Panc1 (cell line): Measurements from ENCODE around the gene RFFL. TPM values are rescaled to one million over a fixed set of nuclear protein-coding genes. Genes with fewer than 3 reads are reported as not detected.

ENCODE experiments used
- ATAC-seq: fragments of 200-7000 bp; cut with Tn5 transposase; 2 replicates; pipeline ENCODE4 v1.9.1; 2020; ENCODE audit warnings: mild to moderate bottlenecking, moderate library complexity
- BruUV-seq: library from RNA; stranded (reverse); fragments of 400-500 nt; replicated peaks from 2 replicates; lab custom pipeline; 2021; lab: Mats Ljungman, UMichigan
- CTCF ChIA-PET: fragments of 300-600 bp; sonication (Branson Sonifier 250); formaldehyde crosslinking; loops from one replicate; lab custom pipeline; 2022; ENCODE audit warnings: antibody characterized with exemption; lab: Charles Lee
- POLR2A ChIA-PET: fragments of 300-600 bp; sonication (Branson Sonifier 250); formaldehyde crosslinking; loops from one replicate; lab custom pipeline; 2022; ENCODE audit warnings: antibody characterized with exemption; lab: Charles Lee
- DNase-seq: peaks from one replicate; pipeline ENCODE4 v3.0.0-alpha.2; 2010; ENCODE audit warnings: low read depth, low spot score
- H3K27ac ChIP-seq: 2 replicates; pipeline ENCODE4 v1.5.1; 2011; ENCODE audit warnings: mild to moderate bottlenecking, low read length, inconsistent platforms
- H3K27me3 ChIP-seq: fragments of 200-500 bp; sonication (Bioruptor generic); 2 replicates; pipeline ENCODE4 v1.6.0; 2014; ENCODE audit warnings: low read length, inconsistent platforms; ENCODE audit not compliant: control insufficient read depth, insufficient read depth
- H3K36me3 ChIP-seq: fragments of 200-500 bp; sonication (Bioruptor generic); 2 replicates; pipeline ENCODE4 v1.5.1; 2014; ENCODE audit warnings: inconsistent platforms, mild to moderate bottlenecking, low read length, moderate library complexity; ENCODE audit not compliant: control insufficient read depth, insufficient read depth
- H3K4me1 ChIP-seq: 2 replicates; pipeline ENCODE4 v1.5.1; 2011; ENCODE audit warnings: inconsistent platforms, mild to moderate bottlenecking, low read length, moderate library complexity; ENCODE audit not compliant: control insufficient read depth, insufficient read depth
- H3K4me3 ChIP-seq, 2 experiments: 2 replicates each; pipeline ENCODE4 v1.5.1; 2011 to 2012; ENCODE audit warnings: low read depth in 2 of 2, low read length in 2 of 2, mild to moderate bottlenecking in 2 of 2, inconsistent platforms in 1 of 2, moderate library complexity in 1 of 2
- H3K9me3 ChIP-seq: fragments of 200-500 bp; sonication (Bioruptor generic); 2 replicates; pipeline ENCODE4 v1.5.1; 2014; ENCODE audit warnings: low read depth, mild to moderate bottlenecking, inconsistent platforms, low read length, moderate library complexity; ENCODE audit not compliant: control insufficient read depth, insufficient read depth
- POLR2AphosphoS5 ChIP-seq: IDR thresholded peaks from 2 replicates; pipeline ENCODE4 v1.6.1; 2012; ENCODE audit warnings: mild to moderate bottlenecking, low read depth, low read length, moderate library complexity
- SIN3A ChIP-seq: IDR thresholded peaks from 2 replicates; pipeline ENCODE4 v1.6.1; 2012; ENCODE audit warnings: low read depth, mild to moderate bottlenecking, low read length, moderate library complexity, borderline replicate concordance; ENCODE audit not compliant: insufficient read depth
- TCF7L2 ChIP-seq: IDR thresholded peaks from 2 replicates; pipeline ENCODE4 v1.6.1; 2011; ENCODE audit warnings: mild to moderate bottlenecking, low read depth, low read length, inconsistent platforms
- in situ Hi-C: cut with HindIII; loops from 2 replicates; pipeline ENCODE4 v1.10.0; 2016; ENCODE audit warnings: low sequenced_read_pairs, low pct_unique_long_range_greater_than_20kb
- intact Hi-C: fragments of 100-400 bp; cut with micrococcal nuclease; formaldehyde crosslinking; loops from one replicate; pipeline ENCODE4 v1.10.0; 2022; ENCODE audit not compliant: unreplicated experiment
- total RNA-seq: library from RNA; stranded (reverse); gene quantifications from one replicate; pipeline ENCODE4 v1.2.1, GENCODE V29; 2021; ENCODE audit not compliant: unreplicated experiment
- TF ChIP-seq, protein P1 (sequence below), 2 experiments: IDR thresholded peaks; 2 replicates each; pipeline ENCODE4 v1.6.1; 2011 to 2012; ENCODE audit warnings: low read depth in 2 of 2, control low read depth in 1 of 2, low read length in 1 of 2, mild to moderate bottlenecking in 1 of 2, moderate library complexity in 1 of 2; ENCODE audit not compliant: insufficient read depth in 1 of 2
- TF ChIP-seq, protein P2 (sequence below): fragments of 450-650 bp; IDR thresholded peaks from 2 replicates; pipeline ENCODE4 v1.5.1; 2017; ENCODE audit warnings: mild to moderate bottlenecking

Gene RFFL
- total RNA-seq, 1 experiment from 2014 or later, result 38.4 TPM

DNA sequence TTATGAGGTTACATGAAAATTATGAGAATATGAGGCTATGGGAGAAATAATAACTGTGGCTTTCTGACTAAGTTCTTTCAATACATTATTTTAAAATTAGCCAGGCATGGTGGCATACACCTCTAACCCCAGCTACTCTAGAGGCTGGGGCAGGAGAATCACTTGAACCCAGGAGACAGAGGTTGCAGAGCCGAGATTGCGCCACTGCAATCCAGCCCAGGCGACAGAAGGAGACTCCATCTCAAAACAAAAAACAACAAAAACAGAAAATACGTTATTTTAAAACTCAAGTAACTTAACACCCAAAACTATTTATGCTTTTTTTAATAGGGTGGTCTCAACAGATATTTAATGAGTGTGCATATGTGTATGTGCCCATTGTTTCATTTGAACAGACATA, 2.4 kb upstream of the RFFL start:
- BruUV-seq, result no TSS peak
- H3K9me3 ChIP-seq, result no peaks in the 10 kb centered on the region
- no peak overlapping the region for H3K27ac ChIP-seq
- intact Hi-C loops, result no loop called here
- peaks cover 30% of the 10 kb centered on the region for H3K4me1 ChIP-seq
- TF ChIP-seq, protein P1, sequence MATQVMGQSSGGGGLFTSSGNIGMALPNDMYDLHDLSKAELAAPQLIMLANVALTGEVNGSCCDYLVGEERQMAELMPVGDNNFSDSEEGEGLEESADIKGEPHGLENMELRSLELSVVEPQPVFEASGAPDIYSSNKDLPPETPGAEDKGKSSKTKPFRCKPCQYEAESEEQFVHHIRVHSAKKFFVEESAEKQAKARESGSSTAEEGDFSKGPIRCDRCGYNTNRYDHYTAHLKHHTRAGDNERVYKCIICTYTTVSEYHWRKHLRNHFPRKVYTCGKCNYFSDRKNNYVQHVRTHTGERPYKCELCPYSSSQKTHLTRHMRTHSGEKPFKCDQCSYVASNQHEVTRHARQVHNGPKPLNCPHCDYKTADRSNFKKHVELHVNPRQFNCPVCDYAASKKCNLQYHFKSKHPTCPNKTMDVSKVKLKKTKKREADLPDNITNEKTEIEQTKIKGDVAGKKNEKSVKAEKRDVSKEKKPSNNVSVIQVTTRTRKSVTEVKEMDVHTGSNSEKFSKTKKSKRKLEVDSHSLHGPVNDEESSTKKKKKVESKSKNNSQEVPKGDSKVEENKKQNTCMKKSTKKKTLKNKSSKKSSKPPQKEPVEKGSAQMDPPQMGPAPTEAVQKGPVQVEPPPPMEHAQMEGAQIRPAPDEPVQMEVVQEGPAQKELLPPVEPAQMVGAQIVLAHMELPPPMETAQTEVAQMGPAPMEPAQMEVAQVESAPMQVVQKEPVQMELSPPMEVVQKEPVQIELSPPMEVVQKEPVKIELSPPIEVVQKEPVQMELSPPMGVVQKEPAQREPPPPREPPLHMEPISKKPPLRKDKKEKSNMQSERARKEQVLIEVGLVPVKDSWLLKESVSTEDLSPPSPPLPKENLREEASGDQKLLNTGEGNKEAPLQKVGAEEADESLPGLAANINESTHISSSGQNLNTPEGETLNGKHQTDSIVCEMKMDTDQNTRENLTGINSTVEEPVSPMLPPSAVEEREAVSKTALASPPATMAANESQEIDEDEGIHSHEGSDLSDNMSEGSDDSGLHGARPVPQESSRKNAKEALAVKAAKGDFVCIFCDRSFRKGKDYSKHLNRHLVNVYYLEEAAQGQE (IDR thresholded peaks at IDR 0.05; ENCODE audit: insufficient read depth in 1 of 2, low read depth in 2 of 2, low read length in 1 of 2), result no peak
- TF ChIP-seq, protein P2, sequence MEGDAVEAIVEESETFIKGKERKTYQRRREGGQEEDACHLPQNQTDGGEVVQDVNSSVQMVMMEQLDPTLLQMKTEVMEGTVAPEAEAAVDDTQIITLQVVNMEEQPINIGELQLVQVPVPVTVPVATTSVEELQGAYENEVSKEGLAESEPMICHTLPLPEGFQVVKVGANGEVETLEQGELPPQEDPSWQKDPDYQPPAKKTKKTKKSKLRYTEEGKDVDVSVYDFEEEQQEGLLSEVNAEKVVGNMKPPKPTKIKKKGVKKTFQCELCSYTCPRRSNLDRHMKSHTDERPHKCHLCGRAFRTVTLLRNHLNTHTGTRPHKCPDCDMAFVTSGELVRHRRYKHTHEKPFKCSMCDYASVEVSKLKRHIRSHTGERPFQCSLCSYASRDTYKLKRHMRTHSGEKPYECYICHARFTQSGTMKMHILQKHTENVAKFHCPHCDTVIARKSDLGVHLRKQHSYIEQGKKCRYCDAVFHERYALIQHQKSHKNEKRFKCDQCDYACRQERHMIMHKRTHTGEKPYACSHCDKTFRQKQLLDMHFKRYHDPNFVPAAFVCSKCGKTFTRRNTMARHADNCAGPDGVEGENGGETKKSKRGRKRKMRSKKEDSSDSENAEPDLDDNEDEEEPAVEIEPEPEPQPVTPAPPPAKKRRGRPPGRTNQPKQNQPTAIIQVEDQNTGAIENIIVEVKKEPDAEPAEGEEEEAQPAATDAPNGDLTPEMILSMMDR, result no peak
- no peak for TF ChIP-seq POLR2AphosphoS5
- TF ChIP-seq SIN3A, result no peak
- no peak for TF ChIP-seq TCF7L2
- H3K4me3 ChIP-seq, result no peak overlapping the region
- DNase-seq (no peak), ATAC-seq (no peak)
- H3K36me3 ChIP-seq, result no peaks in the 10 kb centered on the region
- no peaks in the 10 kb centered on the region for H3K27me3 ChIP-seq
- ChIA-PET CTCF (interaction anchor here (0.7 kb wide), 1 partner anchor 428 kb away, joined by 13 read pairs; no protein-coding TSS in a partner anchor), POLR2A (no interaction called here)
- in situ Hi-C loops, result no loop called here

DNA sequence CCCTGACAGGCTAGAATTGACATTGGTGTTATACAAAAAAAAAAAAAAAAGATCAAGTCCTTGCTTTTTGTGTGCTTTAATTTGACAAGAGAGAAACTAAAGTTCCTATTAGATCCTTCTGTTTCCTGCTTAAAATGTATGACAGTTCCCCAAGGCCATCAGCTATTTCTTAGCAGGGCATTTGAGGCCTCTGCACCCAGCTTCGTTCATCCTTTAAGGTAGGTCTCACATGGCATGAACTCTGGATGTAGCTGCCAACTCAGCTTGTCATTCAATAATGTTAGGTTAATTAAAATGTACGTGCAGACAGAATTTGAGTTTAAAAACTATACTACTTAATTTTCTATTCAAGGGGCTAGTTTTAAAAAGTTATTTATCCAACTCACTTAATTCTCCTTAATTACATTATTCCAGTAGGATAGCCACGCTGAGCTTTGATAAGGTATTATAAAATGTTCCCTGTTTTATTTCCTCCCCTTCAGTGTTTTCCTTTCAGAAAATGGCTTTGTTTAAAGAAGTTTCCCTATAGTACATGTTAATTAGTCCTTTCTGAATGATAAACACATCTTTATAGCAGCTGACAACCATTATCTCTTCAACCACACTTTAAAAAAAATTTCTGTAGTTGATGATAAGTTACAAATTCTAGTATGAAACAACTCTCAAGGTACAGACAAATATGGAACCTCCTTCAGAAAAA, 1.2 kb upstream of the RFFL start:
- no peaks in the 10 kb centered on the region for H3K36me3 ChIP-seq
- no peaks in the 10 kb centered on the region for H3K27me3 ChIP-seq
- intact Hi-C loops (no loop called here), in situ Hi-C loops (no loop called here)
- H3K4me1 ChIP-seq, result peaks cover 30% of the 10 kb centered on the region
- peak overlapping the region; percentile 94 for H3K27ac ChIP-seq
- TF ChIP-seq SIN3A (no peak), TCF7L2 (no peak), POLR2AphosphoS5 (no peak)
- TF ChIP-seq, protein P1 (IDR thresholded peaks at IDR 0.05; ENCODE audit: insufficient read depth in 1 of 2, low read depth in 2 of 2, low read length in 1 of 2), result no peak
- TF ChIP-seq, protein P2, result no peak
- BruUV-seq, result no TSS peak
- POLR2A ChIA-PET, result interaction anchor here (0.7 kb wide), 1 partner anchor 22 kb away, joined by 3 read pairs; no protein-coding TSS in a partner anchor
- no peak overlapping the region for H3K4me3 ChIP-seq
- no peak for ATAC-seq
- CTCF ChIA-PET, result interaction anchor here (0.5 to 0.6 kb wide), 3 partner anchors 49 to 475 kb away, joined by 3 to 8 read pairs (median 3); no protein-coding TSS in a partner anchor
- DNase-seq, result no peak
- H3K9me3 ChIP-seq, result no peaks in the 10 kb centered on the region
